Hepatocyte (in vitro differentiated cells): Measurements from ENCODE around the gene RASA1.

Experiments
- EZH2 ChIP-seq: fragments of 200-600 bp; sonication (generic); IDR thresholded peaks from 2 replicates; pipeline ENCODE4 v1.6.1; 2016; ENCODE audit warnings: antibody characterized with exemption, mild to moderate bottlenecking, borderline replicate concordance
- EZH2phosphoT487 ChIP-seq: fragments of 200-600 bp; sonication (generic); IDR thresholded peaks from one replicate; pipeline ENCODE4 v1.6.1; 2018; ENCODE audit warnings: antibody characterized with exemption, mild to moderate bottlenecking, low read depth, moderate library complexity; ENCODE audit not compliant: unreplicated experiment, severe bottlenecking
- TF ChIP-seq, protein P1 (sequence below): fragments of 200-600 bp; sonication (generic); IDR thresholded peaks from 2 replicates; pipeline ENCODE4 v1.5.1; 2016; ENCODE audit warnings: antibody characterized with exemption, mild to moderate bottlenecking; ENCODE audit not compliant: poor library complexity

DNA sequence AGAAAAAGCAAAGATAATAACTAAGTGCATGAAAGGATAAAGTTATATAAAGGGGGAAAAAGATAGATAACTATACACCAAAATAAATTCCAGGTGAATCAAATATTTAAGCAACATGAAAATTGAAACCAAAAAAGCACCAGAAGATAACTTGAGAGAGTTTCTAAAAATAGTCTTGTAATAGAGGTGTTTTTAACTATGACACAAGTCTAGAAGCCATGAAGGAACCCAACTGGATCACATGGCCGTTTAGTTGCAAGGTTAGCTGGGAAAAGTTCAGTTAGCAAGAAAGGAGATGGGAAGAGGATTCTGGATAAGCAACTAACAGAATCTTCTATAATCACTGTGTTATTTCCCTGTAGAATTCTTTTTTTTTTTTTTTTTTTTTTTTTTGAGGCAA is 9.2 kb upstream of the RASA1 start:
- TF ChIP-seq, protein P1, sequence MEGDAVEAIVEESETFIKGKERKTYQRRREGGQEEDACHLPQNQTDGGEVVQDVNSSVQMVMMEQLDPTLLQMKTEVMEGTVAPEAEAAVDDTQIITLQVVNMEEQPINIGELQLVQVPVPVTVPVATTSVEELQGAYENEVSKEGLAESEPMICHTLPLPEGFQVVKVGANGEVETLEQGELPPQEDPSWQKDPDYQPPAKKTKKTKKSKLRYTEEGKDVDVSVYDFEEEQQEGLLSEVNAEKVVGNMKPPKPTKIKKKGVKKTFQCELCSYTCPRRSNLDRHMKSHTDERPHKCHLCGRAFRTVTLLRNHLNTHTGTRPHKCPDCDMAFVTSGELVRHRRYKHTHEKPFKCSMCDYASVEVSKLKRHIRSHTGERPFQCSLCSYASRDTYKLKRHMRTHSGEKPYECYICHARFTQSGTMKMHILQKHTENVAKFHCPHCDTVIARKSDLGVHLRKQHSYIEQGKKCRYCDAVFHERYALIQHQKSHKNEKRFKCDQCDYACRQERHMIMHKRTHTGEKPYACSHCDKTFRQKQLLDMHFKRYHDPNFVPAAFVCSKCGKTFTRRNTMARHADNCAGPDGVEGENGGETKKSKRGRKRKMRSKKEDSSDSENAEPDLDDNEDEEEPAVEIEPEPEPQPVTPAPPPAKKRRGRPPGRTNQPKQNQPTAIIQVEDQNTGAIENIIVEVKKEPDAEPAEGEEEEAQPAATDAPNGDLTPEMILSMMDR = no peak
- TF ChIP-seq EZH2phosphoT487 = no peak
- TF ChIP-seq EZH2 = no peak
